Inflammatory macrophage treated with lipopolysaccharide for 1 hour (primary cell): ENCODE results near the gene SH3BP5L.
A peak's percentile ranks its signal among the peaks of the same experiment; 100 is the strongest.

Experiments used
- DNase-seq, 2 donors: peaks; one replicate each; pipeline ENCODE4 v3.0.0-alpha.2; 2020 to 2022

SH3BP5L gene

DNA sequence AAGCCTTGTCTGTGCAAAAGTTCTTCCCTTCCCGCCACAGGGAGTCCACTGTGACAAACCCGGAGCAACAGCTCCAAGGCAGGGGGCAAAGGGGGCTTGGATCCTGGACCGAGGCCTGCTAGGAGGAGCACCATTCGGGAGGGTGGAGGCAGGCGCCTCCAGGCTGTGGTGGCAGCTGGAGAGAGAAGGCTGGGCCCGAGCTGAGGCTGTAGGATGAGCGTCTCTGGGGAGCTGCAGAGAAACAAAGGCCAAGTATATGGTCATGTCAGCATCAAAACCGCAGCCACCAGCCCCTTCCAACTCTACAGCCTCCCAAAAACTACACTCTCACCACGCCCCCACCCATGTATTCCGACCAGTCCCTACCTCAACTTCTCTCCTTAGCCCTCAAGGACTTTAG is 579 bp downstream of the SH3BP5L start:
- no peak for DNase-seq

DNA sequence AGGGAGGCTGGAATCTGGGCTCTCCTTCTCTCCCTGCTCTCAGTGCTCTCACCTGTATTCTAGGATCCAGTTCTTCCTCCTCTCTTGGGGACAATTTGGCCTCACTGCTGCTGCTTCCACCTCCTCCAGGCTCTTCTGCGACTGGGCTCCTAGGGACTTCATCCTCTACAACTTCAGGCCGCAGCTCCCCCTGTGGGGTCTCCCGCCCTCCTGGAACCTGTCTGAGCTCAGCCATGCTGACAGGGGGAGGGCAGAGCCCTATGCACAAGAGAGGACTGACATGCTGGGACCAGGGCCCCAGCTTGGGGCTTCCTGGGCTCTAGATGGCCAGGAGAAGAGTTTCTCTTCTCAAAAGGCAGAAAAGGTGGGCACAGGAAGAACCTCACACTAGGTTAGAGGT is 1.0 kb downstream of the SH3BP5L start:
- no peak for DNase-seq

DNA sequence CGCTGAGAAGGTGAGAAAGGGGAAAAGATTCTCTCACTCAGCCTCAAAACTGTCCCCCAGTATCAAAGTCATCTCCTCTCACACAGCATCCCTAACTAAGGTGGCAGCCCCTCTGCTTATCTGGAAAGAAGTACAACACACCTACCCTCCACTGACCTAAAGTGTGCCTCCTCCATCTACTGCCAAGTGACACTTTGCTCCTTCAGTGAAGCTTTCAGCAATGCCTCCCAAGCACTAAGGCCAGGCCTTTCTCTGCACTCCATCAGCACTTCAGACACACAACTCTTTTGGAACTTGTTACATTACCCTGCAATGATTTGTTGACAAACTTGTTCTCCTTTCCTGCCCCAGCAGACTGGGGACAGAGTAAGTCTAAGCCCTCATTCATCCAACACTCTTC is 1.4 kb downstream of the SH3BP5L start:
- no peak for DNase-seq

DNA sequence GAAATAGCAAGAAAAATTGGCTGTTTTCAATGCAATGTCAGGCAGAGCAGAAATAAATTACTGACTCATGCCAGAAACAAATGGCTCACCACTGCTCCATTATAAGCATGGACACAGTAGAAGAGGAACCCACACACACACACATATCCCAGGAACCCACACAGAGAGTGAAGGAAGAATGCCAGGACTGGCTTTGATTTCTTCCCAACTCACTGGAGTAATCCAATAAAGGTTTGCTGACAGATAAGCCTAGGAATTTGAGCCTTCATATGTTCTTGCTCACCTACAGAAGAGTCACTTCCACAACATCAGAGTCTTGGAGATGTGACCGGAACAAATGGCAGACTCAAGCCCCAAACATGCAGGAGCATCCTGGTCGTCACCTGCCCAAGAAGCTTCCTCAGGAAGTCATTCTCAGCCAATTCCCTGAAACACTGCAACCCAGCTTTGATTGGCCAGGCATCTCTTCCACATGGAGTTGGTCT is 2.2 kb downstream of the SH3BP5L start:
- peak in 1 of 2 donors; percentile 28 for DNase-seq

DNA sequence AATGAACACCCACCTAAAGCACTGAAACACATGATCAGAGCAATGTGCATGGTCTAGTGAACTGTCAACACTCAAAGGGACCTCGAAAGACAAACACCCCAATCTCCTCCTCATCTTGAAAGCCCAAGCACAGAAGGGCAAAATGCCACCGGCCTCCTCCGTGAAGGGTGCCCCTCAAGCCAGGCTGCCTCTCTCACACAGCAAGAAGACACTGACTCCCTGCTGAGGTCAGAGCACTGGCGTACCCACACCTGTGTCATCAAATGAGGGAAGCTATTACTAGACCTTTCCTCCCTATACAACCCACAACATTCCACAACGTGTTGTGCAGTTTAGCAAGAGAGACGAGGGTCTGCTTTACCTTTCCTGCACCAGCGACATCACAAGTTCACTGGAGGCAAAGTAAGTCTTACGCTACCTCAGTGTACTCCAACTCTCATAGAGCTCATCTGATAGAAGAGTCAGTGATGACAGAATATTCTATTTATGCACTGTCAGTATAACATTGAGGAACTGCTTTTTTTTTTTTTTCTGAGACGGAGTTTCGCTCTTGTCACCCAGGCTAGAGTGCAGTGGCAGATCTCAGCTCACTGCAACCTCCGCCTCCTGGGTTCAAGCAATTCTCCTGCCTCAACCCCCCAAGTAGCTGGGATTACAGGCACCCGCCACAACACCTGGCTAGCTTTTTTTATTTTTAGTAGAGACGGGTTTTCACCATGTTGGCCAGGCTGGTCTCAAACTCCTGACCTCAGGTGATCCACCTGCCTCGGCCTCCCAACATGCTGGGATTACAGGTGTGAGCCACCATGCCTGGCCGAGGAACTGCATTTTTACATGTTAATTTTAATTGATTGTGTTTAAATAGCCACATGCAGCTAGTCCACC is 3.3 kb downstream of the SH3BP5L start:
- DNase-seq, result peak; percentile 72 to 85

DNA sequence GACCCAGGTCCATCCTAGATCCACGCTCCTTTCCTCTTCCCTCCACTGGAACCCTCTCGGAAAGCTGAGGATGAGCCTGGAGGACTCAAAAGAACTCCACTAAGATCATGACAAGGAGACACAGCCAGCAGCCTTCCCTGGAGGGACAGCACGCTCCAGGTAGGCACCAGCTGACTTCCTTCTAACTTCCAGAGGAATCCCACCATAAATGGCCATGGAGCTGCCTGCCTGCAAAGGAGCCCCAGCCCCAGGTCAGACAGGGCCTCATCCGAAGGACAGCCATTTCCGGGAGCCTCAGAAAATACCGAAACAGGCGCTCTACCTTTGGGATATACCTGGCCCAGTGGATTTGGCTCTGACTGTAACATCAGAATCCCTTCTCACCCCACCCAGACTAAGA is 4.1 kb downstream of the SH3BP5L start:
- DNase-seq, result no peak

DNA sequence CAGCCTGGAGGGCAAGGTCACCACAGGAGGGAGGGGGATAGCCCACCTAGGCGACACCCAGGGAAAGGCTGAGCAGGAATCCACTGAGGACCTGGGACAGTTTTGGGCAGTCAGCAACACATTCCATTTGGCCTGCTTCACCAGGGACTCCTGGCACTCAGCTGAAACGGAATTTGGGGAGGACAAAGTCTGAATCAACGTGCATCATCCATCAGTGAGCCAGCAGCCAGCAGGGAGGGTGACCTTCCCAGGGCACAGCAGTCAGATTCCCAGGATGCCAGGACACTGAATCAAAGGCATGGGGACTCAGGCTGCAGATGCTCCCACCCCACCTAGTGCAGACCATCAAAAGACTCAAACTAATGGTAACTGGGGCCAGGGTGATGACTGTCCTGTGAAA is 4.6 kb downstream of the SH3BP5L start:
- DNase-seq, result no peak

DNA sequence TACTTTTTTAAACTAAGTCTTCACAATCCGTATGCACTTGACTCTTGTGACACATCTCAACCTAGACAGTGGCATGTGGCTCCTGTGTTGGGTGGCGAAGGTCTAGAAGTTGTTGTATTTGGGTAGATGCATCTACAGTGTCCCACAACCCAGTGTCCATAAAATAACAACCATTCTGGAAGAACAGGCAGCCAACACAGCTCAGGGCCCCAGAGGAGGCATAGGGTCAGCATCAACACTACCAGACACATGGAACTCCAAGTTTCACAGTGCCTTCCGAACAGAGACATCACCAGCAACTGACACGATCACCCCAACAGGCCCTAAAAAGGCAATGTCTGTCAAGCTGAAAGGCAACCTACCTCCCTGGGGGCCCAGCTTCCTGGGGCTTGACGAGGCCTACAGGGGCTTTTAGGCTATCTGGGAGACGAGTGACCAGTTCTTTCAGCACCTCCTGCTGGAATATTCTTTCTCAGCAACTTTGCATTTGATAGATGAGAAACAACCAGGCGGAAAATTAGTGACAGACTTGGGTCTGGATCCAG is 5.6 kb downstream of the SH3BP5L start:
- no peak for DNase-seq

DNA sequence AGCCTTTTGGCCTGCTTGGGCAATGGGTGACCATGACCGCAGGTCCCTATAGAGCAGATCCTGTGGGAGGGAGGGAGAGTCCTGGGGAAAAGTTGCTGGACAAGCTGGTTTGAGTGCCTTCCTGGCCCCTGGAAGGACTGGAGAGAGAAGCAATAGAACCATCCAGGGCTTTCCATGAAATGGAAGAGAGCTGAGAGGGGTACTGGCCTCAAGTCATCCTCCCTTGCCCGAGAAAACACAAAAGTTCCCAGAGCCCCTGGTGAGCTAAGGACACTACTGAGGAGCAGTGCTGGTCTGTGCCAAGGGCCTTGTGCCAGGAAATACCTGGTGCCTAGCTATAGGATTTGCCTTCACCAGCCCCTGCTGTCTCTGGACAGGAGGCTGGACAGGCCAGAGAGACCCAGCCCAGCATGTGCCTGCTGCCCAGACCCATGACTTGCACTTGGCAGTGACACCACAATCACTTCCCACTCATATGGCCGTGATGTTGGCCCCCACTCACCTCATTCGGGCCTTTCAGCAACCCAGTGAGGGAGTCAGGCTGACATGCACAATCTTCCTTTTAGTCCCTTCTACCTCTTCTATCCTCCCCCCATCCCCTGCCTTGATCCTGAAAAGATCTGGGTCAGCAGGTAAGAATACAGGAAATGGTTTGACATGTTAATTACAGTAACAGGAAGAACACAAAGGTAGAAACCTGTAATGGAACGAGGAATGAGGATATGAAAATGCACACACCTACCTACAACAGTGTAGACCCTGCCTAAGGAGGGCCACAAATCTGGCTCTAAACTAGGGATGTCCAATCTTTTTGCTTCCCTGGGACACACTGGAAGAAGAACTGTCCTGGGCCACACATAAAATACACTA is 7.0 kb downstream of the SH3BP5L start:
- no peak for DNase-seq

DNA sequence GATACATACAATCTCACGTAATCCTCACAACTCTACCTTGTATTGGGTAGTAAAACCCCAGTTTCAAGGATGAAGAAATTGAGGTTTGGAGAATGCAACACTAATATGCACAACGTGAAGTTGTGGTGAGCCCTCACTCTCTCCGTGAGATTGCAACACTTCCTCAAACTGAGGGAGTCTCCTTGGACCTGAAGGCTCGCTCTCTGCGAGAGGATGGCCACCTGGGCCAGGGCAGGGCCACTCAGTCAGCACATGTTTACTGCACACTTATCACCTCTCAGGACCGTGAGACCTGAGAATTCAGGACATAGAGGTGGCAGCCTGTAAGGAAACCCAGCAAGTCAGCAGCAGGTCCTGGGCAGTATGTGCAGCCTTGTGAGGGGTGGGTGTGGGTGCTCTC is 8.7 kb downstream of the SH3BP5L start:
- DNase-seq, result peak; percentile 48 to 60

DNA sequence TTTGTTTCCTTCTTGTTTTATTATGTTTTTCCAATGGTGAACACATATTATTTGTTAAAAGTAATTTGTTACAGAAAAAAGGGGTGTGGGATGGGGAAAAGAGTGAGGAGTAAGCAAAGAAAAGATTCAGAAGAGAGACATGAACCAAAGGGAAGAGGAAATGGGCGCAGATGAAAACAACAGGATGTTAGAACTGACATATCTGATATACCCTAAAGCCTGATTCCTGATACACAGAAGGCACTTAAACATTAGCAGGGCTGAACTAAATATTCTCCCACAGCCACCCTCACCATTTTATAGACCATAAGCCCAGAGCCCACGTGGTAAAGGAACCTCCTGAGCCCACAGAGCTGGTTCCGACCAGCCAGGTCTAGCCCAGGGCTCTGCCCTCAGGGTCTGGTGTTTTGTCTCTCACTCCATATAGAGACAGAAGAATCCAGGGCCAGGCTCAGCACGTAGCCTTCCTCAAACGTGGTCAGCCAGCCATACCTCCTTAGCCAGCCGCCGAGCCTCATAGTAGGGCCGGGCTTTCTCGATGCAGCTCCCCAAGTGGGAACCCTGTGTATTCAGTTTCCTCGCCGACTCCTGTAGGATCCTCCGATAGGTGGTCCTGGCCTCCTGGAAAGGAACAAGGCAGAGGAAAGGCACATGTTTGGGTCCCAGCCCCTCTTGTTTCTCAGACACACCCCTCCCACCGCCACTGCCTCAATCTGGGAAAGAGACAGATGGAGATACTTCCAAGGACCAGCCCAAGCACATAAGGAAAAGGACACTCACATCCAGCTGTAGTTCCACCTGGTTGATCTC is 9.5 kb downstream of the SH3BP5L start:
- no peak for DNase-seq

DNA sequence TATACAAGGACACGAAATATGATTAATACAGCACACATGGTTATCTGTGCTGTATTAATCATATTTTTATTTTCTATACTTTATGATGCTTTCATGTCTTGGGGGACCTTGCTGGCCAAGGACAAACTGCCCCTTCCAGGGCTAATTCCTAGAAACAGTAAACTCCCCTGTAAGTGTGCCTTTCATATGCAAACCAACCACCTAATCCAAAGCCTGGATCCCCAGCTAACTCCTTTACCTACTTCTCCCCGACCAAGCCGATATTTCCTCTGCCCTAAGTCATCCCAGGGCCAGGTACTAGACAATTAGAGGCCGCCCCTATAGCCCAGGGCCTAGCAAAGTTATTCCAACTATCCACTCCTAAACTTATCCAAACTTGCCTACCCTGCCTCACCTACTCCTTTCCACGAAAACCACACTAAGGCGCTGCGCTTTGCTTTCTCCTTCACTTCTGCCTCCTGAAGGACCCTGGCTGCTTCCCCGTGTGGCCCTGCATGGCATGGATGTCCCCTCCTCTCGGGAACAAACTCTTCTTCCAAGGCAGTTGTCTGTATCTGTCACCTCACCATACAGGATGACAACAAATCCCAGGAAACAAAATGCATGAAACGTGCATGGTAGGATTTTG is 10.2 kb downstream of the SH3BP5L start:
- DNase-seq, result no peak

DNA sequence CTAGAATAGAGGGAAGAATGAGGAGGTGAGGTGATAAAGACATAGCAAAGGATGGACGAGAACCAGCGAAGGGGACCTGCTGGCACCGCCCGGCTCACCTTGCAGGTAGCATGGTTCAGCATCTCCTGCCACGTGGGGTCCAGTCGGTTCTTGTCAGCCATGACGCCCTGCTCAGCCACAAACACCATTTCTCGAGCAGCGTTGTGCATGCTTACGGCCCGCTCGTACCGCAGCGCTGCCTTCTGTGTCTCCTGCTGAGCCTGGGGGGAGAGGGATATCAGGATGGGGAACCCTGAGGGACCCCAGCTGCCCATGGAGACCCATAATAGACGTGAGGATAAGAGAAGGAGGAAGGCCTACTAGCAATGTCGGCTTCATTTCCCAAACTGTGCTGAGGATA is 11.4 kb downstream of the SH3BP5L start:
- no peak for DNase-seq

DNA sequence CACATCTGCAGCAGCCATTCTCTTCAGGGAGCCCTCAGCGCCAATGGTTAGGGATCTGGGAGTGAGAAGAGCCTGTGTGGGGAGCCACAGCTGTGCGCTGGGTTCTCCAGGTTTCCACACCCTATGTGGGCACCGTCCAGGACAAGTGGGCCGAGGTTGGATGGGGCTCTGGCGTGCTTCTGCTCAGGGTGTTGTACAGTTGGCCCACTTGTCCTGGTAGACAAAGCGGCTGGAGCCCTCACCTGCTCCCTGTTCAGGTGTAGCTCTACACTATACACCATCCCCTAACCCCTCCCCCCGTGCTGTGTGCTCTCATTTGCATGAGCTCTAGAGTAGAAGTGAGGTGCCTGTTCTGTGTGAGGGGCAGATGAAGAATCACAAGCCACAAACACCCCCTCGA is 12.2 kb downstream of the SH3BP5L start:
- DNase-seq, result no peak

DNA sequence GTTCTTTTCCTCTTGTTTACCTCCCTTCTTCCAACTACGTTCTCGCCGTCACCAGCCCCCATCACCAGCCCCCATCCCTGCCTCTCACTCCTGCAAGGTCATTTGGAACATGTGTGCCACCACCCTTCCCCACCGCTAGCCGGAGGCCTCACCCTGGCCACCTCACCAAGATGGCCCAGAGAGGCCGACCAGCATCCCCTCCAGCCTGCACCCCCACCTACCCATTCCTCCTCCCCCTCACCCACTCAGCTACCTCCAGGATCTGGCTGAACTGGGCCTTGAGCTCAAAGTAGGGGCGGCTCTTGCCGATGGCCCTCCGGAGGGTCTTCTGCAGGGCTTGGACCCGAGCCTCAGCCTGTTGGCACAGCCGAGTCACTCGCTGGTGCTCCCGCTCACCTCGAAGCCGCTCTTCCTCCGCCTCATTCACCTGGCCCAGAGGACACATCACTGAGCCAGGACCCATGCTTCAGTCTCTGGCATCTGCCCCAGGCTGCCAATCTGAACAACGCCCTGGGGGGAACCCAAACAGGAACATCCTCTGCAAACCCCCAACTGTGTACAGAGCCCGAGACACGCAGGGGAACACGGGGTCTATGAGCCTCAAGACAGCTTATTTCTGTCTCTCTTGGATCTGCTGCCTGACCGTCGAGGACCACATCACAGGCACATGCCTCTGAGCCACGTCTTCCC is 12.8 kb downstream of the SH3BP5L start:
- no peak for DNase-seq

DNA sequence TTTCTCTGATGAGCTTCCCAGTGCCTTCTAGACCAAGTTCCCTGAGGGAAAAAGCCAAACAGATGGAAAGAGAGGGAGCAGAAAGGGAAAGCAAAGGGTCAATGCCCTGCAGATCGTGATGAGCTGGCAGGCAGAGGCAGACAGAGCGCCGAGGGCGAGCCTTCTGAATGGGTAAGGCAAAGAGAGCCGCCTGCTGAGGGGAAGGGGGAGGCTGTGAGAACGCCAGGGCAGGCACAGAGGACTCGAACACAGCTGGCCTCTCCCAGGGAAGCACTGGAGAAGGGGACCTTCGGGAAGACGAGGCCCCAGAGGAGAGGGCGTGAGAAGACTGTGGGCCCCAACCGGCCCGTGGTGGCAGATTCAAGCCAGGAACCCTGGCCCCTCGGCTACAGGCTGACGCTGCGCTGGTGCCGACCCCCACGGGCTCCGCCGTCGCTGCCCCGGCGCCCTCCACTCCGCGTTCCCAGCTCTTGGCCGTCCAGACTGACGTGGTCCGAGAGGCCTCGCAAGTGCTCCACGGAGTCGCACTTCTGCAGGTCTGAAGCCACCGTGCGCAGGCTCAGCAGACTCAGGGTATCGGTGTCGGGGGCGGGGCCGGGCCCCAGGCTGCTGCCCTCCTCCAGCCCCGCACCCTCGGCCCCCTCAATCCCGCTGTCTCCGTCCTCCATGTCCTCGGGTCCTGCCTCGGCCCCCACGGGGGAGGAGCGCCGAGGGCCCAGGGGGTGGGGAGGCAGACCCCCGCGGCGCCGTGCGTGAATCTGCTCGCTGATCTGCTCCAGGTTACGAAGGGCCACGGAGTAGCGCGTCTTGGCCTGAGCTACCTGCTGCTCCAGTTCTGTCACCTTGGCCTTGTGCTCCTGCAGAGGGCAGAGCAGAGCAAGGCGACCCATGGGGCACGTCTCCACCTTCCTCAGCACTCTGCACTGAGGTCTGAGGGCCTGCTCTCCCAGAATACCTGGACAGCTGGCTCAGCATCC is 13.9 kb downstream of the SH3BP5L start:
- no peak for DNase-seq

DNA sequence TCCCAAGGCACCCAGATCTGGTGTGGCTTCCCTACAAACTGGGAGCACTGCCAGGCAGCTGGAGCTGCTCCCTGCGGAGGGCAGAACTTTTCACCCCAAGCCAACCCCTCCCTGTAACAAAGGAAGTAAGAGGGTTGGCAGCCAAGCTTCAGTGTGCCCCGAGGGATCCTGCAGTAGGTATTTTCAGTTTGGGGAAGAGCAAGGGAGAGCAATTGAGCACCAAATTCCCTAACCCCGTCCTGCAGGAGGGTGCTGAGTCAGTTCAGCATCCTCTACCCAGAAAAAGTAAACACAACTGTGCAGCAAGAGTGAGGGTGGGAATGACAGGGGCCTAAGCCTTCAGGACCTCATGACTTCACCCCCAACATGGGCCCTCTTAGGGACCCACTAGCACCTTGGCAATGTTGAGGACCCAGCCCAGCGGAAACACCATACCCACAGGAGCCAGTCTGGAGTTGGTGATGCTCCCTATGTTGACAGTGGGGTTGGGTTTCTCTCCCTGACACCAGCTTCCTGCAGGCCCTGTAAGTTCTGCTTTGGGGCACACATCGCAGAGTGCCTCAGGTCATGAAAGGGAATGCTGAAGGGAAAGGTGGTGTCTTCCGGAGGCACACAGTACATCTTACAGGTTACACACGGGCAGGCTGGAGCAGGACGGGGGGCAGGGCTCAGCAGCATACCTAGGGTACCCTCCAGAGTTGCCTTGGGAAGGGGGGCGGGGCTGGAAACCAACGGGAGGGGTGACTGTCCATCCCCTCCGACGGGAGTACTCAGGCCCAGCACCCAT is 14.8 kb downstream of the SH3BP5L start:
- no peak for DNase-seq

DNA sequence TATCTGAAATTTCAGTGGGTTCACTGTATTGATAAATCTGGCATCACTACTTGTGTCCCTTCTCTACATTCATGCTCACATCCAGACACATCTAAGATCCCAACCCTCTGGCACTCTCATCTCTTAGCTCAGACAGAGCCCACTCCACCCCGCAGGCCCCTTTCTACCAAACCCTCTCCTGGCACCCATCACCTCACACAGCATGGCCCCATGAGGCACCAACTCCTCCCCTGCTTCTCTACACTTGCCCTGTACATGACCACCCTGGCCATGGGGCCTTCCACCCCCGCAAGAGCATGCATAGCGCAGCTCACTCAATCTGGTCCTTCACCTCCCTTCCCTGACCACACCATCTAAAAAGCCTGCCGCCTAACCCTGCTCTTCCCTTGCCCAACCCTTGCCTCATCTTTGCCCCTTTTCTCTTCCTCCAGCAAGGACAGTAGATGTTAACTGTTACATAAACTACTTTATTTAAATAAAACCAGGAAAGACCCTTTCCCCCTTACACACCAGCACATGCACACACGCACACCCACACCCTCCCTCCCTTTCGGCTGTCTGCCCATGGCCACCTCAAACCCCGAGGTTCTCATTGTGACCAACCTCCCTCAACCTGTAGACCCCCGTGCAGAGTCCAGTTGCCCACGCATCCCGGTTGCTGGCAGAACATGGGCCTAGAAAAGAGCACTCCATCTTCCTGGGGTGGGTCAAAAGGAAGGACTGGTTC is 15.6 kb downstream of the SH3BP5L start:
- no peak for DNase-seq

DNA sequence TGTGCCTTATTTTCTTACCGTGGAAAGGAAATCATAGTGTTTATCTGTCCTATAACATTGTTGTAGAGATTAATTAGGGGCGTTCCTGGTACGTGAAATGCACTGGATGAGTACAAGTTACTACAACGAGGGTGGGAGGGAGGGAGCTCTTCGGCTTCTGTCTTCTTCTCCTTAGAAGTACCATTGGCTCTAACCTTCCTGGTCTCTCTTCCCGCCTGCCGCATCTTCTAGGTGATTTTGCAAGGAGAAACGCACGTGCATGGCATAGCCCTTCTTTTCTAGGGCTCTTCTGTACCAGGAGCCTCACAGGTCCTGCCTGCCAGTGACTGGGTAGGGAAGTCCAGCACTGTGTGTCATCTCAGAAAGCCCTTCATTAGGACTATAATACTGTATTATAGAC is 16.8 kb downstream of the SH3BP5L start:
- no peak for DNase-seq
